ENCODE data around the gene STAC3. TPM values are rescaled to one million over a fixed set of nuclear protein-coding genes. Genes with fewer than 3 reads are reported as not detected.

The STAC3 gene
- total RNA-seq, 1 experiment from 2014 or later: 2.5 TPM

- Histone ChIP-seq H3K9me3 (ENCODE audit: control insufficient read depth in 1 of 2, insufficient read depth in 1 of 2, low read depth in 1 of 2, low read length in 2 of 2) (no peaks in the 10 kb centered on the region), H3K4me3 (replicated peaks in 1 of 2; ENCODE audit: low read depth in 1 of 2, low read length in 2 of 2) (no peak overlapping the region), H3K9me2 (ENCODE audit: insufficient read depth) (no peaks in the 10 kb centered on the region), H4K20me1 (ENCODE audit: insufficient read depth) (no peaks in the 10 kb centered on the region), H2AFZ (ENCODE audit: low read depth, low read length, poor library complexity, severe bottlenecking) (no peak overlapping the region), H3K4me1 (ENCODE audit: control insufficient read depth in 1 of 2, insufficient read depth in 2 of 2, low read length in 2 of 2) (no peaks in the 10 kb centered on the region), H3K4me2 (ENCODE audit: low read length) (no peak overlapping the region), H3K27me3 (ENCODE audit: insufficient read depth, low read length) (no peaks in the 10 kb centered on the region), H3K79me2 (ENCODE audit: insufficient read depth, low read length) (no peaks in the 10 kb centered on the region), H3K9ac (ENCODE audit: low read length) (no peak overlapping the region), H3K27ac (ENCODE audit: low read depth, low read length) (no peak overlapping the region), H3K36me3 (ENCODE audit: control insufficient read depth in 1 of 2, insufficient read depth in 2 of 2, low read length in 2 of 2) (peaks cover 0 to 1% of the 10 kb centered on the region in 2 experiments; a peak in 2 of 4 replicates)
- intact Hi-C loops (cut with micrococcal nuclease): no loop called here
- ChIA-PET CTCF (no interaction called here), POLR2A (no interaction called here), RAD21 (ENCODE audit: low non-redundant PET in 1 of 2, low total read pairs in 2 of 2, uncharacterized antibody in 2 of 2, unreplicated experiment in 2 of 2) (interaction anchor here in 1 of 2 experiments (0.6 kb wide), 1 partner anchor 54 kb away, joined by 5 read pairs; the partner anchor contains the start of gene STAC3)
- DNase-seq (ENCODE audit: low read depth, low spot score) (no peak), ATAC-seq (no peak)
- TF ChIP-seq POLR2AphosphoS5 (IDR thresholded peaks at IDR 0.05; ENCODE audit: low read depth, low read length) (no peak), SP1 (IDR thresholded peaks at IDR 0.05; ENCODE audit: low read depth) (no peak), SRF (IDR thresholded peaks at IDR 0.05; ENCODE audit: low read depth) (no peak), YY1 (IDR thresholded peaks at IDR 0.05; ENCODE audit: extremely low read depth, insufficient replicate concordance, low read depth, low read length) (no peak), ATF3 (IDR thresholded peaks at IDR 0.05) (no peak), ZNF274 (IDR thresholded peaks at IDR 0.05; ENCODE audit: low read depth, low read length) (no peak), EGR1 (IDR thresholded peaks at IDR 0.05; ENCODE audit: low read depth) (no peak), ZFX (IDR thresholded peaks at IDR 0.05) (no peak), SIN3A (IDR thresholded peaks at IDR 0.05; ENCODE audit: low read depth) (no peak), CBX3 (IDR thresholded peaks at IDR 0.05; ENCODE audit: low read depth) (no peak), TCF7L2 (IDR thresholded peaks at IDR 0.05; ENCODE audit: borderline replicate concordance, extremely low read depth, insufficient read depth, insufficient read length) (no peak), REST (IDR thresholded peaks at IDR 0.05; ENCODE audit: low read depth) (no peak), POLR2A (IDR thresholded peaks at IDR 0.05; ENCODE audit: borderline replicate concordance, extremely low read depth, insufficient read depth, insufficient read length) (no peak), MAX (IDR thresholded peaks at IDR 0.05) (no peak)
- no TSS peak for BruUV-seq (replicated peaks)
Measured at GRCh38 chr12:57196439-57196838, 54.5 kb downstream of the STAC3 start.
